Heart left ventricle (tissue), 13 donors: ENCODE results near the gene TMEM14A.

ENCODE experiments used
- POLR2A ChIP-seq, 2 donors: fragments of 450-650 bp; IDR thresholded peaks; one replicate each; pipeline ENCODE4 v1.6.1; 2017; ENCODE audit warnings: antibody characterized with exemption in 2 of 2, mild to moderate bottlenecking in 2 of 2, moderate library complexity in 2 of 2
- TF ChIP-seq, protein P1 (sequence below), 12 donors: fragments of 200-600 bp; sonication (generic) in 4 of 12; IDR thresholded peaks; one replicate each; pipeline versions ENCODE4 v1.5.0 to v1.8.0; 2018 to 2022; ENCODE audit warnings: antibody characterized with exemption in 12 of 12, mild to moderate bottlenecking in 5 of 12
- donor health status: ischemic (EF 13 %, LVEDD 7.1; RV severe dilation, severe dysfunction).
- donor health status: DM: no; HTN: yes; CAD: no.
- donor health status: DM: no; HTN: no; CAD: no.
- donor health status: ischemic (EF 25% LVEDD 6.9; RV normal size, moderate dysfunction).
- donor health status: ischemic (EF 25% LVEDD 5.7; RV mildly dilated, moderate dysfunction).
- donor health status: ischemic (EF 35%, LVEDD 5.7; RV mildly dilated, moderate dysfunction).
- donor health status: nonischemic (EF 11% LVEDD 7.7; RV severe dilation, severe dysfunction).
- donor health status: DM: yes; HTN: yes; CAD: no.
- donor health status: PGD.
- donor health status: ischemic (EF 29% LVEDD 5.4; RV normal size, mild dysfunction).
- donor health status: nonischemic (EF 23%, LVEDD 6.1; RV moderate dilation, normal function).

GRCh38 chr6:52634211-52634610, 36.7 kb upstream of the TMEM14A start:
- TF ChIP-seq, protein P1, sequence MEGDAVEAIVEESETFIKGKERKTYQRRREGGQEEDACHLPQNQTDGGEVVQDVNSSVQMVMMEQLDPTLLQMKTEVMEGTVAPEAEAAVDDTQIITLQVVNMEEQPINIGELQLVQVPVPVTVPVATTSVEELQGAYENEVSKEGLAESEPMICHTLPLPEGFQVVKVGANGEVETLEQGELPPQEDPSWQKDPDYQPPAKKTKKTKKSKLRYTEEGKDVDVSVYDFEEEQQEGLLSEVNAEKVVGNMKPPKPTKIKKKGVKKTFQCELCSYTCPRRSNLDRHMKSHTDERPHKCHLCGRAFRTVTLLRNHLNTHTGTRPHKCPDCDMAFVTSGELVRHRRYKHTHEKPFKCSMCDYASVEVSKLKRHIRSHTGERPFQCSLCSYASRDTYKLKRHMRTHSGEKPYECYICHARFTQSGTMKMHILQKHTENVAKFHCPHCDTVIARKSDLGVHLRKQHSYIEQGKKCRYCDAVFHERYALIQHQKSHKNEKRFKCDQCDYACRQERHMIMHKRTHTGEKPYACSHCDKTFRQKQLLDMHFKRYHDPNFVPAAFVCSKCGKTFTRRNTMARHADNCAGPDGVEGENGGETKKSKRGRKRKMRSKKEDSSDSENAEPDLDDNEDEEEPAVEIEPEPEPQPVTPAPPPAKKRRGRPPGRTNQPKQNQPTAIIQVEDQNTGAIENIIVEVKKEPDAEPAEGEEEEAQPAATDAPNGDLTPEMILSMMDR (IDR thresholded peaks at IDR 0.05) = no peak
- no peak for TF ChIP-seq POLR2A (IDR thresholded peaks at IDR 0.05)
